GM21515 (cell line): ENCODE data around the gene MBP.

ENCODE experiments used
- ATAC-seq: cut with Tn5 transposase; IDR thresholded peaks from one replicate; pipeline ENCODE4 v1.9.1; 2021; ENCODE audit not compliant: unreplicated experiment

The MBP gene

DNA sequence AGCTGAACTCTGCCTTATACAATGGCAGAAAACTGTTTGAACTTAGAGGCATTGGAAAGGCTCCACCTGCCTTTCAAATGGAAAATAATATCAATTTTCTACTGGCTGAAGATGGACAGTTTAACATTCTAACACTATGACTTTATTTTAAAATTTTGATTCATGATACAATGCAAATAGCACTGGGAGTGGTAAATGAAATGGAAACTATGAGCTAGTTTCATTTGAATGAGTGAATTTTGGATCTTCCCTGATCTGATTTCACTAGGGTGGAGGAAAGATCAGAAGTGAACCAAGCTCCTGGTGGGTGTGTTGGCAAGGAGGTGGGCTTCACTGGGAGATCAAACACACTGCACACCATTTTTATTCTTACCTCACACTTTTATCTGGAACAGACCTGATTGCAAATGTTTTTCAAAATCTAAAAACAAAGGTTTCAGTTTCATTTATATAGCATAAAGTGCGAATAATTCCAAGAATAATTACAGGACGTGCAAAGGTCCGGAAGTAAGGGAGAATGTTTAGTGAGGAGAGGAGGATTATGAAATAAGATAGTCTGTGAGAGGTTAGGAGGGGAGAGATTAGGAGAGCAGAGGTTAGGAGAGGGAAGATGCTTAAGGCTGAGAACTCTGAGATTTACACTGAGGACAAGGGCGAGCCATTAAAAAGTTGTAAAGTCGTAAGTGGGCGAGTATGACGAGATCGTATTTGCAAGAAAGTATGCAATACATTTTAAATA is 18.6 kb upstream of the MBP start:
- no peak for ATAC-seq

GRCh38 chr18:77150588-77150987 is 18.0 kb upstream of the MBP start:
- ATAC-seq: no peak

GRCh38 chr18:77148289-77148688 is 15.7 kb upstream of the MBP start:
- no peak for ATAC-seq

DNA sequence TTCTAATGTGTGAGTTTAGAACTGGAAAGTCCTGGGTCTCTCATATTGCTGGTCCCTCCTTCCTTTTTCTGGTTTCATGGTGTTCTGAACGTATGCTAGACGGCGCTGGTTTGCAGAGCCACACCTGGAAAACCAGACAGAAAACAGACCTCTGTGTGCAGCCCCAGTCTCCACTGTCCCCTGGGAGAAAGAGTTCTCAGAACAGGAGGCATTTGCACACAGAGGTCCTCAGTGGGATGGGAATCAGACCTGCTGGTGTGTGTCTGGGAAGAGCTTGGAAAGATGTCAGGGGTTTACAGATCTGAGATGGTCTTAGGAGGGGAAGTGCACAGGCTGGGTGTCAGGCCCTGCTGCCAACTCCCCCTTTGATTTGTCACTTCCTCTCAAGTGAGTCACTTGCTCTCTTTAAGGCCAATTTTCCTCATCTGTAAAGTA is 14.9 kb upstream of the MBP start:
- no peak for ATAC-seq

GRCh38 chr18:77146249-77147080 is 13.9 kb upstream of the MBP start:
- no peak for ATAC-seq

DNA sequence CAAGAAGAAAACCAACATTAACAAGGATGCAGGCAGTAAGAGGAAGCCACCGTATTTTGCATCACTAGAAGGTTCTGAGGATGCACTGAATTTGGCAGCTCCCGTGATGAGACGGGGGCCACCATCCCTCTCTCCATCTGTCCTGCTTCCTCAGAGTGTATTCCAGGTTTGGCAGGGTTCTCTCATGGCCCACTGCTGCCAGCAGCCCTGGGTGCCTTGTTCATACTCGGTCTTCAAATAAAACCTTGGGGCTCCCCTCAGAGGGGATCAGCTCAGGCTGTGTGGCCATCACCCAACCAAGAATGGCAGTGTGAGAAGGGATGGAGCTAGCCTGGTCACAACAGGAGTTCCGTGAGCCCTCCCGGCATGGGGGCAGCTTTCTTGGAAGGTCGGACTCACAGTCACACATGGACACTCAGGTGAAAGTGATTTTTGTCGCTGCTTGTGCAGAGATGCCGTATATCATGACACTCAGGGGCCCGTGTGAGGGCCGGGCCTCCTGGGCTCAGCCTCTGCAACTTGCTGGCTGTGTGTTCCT is 12.8 kb upstream of the MBP start:
- ATAC-seq: no peak

GRCh38 chr18:77144451-77145118 is 12.0 kb upstream of the MBP start:
- ATAC-seq: no peak

GRCh38 chr18:77144046-77144445 is 11.5 kb upstream of the MBP start:
- ATAC-seq: no peak

- no peak for ATAC-seq
Observed at GRCh38 chr18:77143196-77143595, 10.6 kb upstream of the MBP start.

DNA sequence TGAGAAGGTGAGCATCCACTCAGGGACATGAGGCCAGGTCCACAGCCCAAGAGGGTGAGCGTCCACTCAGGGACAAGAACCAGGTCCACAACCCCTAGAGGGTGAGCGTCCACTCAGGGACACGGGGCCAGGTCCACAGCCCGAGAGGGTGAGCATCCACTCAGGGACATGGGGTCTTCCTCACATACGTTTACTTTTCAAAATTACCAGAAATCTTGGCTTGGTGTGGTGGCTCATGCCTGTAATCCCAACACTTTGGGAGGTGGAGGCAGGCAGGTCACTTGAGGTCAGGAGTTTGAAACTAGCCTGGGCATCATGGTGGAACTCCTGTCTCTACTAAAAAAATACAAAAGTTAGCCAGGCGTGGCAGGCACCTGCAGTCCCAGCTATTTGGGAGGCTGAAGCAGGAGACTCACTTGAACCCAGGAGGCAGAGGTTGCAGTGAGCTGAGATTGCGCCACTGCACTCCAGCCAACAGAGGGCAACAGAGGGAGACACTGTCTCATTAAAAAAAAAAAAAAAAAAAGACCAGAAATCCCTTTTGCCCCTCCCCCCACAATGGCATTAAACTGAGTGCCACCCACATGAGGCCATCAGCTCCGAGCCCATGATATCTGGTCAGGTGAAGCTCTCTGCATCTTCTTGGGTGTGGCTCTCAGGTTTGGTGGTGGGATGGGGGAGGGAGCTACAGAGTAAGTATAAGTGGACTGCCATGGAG is 9.0 kb upstream of the MBP start:
- no peak for ATAC-seq

- ATAC-seq: no peak
Observed at GRCh38 chr18:77140439-77141109, 8.0 kb upstream of the MBP start.

DNA sequence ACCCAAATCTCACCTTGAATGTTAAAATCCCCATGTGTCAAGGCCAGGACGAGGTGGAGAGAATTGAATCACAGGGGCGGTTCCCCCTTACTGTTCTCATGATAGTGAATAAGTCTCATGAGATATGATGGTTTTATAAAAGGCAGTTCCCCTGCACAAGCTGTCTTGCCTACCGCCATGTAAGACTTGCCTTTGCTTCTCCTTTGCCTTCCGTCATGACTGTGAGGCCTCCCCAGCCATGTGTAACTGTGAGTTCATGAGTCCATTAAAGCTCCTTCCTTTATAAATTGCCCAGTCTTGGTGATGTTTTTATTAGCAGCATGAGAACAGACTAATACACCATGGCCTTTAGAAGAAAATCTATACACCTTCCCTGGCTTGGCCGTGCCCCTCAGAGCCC is 7.4 kb upstream of the MBP start:
- ATAC-seq: no peak

DNA sequence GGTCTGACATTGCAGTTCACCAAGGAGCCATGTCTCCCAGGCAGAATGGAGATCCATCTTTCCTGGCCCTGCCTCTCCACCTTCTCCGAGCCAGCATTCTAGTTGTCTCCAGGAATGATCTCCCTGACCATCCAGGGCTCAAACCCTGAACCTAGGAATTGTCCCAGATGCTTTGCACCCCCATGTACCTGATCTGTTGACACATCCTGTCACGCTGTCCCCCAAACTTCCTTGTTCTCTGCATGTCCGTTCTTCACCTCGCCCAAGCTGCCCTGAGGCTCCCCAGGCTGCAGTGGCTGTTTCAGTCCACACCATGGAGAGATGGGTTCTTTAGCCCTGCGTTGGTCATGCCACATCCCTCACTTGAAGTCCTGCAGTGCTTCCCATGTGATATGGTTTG is 7.0 kb upstream of the MBP start:
- ATAC-seq: no peak

DNA sequence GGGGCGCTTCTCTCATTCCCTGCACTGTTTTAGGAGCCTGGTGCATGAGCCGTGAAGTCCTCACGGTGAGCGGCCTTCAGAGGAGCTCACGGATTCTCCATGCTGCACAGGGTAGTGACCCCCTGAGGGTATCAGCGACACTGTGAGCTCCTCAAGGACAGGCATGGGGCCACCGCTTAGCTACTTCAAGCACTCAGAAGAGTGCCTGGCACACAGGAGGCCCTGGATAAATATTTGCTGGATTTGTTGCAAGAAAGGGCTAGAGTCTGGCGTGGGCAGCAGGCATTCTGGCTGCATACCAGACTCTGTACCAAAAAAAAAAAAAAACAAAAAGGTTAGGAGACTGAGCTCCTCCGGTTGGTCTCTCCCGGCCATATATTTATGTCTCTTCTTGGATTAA is 5.7 kb upstream of the MBP start:
- ATAC-seq: no peak

GRCh38 chr18:77137851-77138250 is 5.3 kb upstream of the MBP start:
- no peak for ATAC-seq

DNA sequence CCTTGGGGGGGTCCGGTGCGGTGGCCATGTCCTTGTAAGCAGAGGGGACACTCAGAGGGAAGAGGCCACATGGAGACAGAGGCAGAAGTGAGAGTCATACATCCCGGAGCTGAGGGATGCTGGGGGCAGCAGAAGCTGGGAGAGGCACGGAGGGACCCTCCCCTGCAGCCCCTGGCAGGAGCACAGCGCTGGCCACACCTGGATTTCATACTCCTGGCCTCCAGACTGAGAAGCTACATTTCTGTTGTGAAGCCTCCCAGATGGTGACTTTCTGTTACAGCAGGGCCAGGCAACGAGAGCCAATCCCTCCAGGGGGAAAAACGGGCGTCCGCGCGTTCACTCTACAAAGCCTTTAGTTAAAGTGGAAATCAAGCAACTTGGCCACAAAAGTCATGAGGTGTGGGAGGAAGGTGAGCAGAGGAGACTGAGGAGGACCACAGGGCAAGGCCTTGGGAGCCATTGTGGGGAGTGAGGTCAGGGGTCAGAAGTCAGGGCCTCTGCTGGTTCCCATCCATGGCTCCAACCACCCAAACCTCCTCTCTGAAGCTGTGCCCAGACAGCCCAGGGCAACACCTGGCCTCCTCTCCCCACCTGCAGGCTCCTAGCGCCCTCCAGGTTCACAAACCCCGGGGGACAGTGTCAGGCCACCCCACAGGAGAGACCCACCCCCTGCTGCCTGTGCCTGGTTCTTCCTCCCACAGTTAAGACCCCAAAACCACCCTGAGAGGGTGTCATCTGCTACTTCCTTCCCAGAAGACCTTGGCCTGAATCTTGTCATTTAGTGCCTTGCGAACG is 4.5 kb upstream of the MBP start:
- ATAC-seq: no peak

- ATAC-seq: no peak
Observed at GRCh38 chr18:77136076-77136718, 3.6 kb upstream of the MBP start.

- ATAC-seq: no peak
Observed at GRCh38 chr18:77135339-77136075, 2.9 kb upstream of the MBP start.
